DMS79 (cell line): ENCODE data around the gene PRG2.

Experiments used
- DNase-seq: peaks from one replicate; lab custom pipeline; 2025; lab: John Stamatoyannopoulos, UW

Gene PRG2

GRCh38 chr11:57396744-57397143 lies 6.3 kb upstream of the PRG2 start:
- no peak for DNase-seq

GRCh38 chr11:57395905-57396623 lies 5.6 kb upstream of the PRG2 start:
- no peak for DNase-seq

- DNase-seq, result no peak
Measured at GRCh38 chr11:57394203-57394965, 3.9 kb upstream of the PRG2 start.

- DNase-seq, result no peak
Measured at GRCh38 chr11:57392763-57393105, 2.3 kb upstream of the PRG2 start.

- no peak for DNase-seq
Measured at GRCh38 chr11:57392066-57392762, 1.8 kb upstream of the PRG2 start.

DNA sequence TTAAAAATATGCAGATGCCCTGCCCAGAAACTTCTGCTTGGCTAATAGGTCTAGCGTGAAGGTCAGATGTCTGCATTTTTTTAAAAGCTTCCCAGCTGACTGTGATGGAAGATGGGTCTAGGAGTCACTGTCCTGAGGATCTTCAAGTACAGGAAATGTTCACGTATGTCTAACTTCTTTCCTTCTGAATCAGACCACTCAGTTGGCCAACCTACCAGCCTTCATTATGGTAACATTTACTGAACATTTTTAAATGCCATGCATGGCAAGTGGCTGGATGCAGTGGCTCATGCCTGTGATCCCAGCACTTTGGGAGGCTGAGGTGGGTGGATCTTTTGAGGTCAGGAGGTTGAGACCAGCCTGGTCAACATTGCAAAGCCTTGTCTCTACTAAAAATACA lies 1.1 kb upstream of the PRG2 start:
- no peak for DNase-seq

DNA sequence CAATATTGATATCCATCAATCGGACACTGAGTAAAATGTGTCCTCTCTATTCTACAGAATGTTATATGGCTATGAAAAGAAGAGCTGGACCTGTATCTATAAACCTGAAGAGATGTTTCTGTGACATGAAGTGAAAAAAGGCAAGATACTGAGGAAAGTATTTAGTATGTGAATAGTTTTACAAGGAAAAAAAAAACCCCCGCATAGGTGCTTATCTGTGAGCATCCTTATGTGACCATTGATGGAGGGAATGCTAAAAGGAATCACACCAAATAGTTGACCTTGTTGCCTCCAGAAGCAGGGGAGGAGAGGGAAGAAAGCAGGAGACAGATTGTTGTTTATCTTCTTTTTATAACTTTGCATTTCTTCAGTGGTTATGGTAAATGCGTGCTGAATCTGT lies 661 bp upstream of the PRG2 start:
- DNase-seq, result no peak

DNA sequence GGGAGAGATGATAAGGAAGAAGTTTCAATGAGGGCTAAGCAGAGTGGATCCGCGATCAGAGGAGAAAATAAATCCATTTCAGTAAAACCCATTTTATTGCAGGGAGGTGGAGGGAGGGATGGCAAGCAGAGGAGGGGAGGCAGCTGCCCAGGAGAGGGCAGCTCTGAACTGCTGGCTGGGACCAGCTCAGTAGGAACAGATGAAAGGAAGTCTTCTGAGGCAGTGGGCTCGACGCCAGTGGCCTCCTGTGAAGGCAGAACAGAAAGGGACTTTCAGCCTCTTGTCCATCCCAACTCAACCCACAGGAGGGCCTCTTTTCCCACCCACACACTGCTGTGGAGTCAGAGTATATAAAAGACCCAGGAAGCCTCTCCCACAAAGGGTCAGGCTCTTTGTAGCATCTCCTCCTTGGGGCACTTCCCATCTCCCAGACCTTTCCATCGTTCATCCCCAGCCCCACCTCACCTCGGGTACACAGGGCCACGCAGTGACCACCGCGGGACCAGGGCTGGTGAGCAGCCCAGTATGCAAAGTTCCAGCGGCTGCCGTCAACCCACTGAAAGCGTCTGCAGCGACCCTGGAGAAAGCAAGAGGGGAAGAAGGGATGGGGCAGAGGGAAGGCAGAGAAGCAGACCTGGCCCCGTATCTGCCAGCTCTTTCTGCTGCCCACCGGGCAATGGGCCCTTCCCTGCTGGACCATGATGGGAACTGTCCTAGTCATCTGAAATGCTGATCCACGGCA lies 3.0 kb downstream of the PRG2 start:
- no peak for DNase-seq

DNA sequence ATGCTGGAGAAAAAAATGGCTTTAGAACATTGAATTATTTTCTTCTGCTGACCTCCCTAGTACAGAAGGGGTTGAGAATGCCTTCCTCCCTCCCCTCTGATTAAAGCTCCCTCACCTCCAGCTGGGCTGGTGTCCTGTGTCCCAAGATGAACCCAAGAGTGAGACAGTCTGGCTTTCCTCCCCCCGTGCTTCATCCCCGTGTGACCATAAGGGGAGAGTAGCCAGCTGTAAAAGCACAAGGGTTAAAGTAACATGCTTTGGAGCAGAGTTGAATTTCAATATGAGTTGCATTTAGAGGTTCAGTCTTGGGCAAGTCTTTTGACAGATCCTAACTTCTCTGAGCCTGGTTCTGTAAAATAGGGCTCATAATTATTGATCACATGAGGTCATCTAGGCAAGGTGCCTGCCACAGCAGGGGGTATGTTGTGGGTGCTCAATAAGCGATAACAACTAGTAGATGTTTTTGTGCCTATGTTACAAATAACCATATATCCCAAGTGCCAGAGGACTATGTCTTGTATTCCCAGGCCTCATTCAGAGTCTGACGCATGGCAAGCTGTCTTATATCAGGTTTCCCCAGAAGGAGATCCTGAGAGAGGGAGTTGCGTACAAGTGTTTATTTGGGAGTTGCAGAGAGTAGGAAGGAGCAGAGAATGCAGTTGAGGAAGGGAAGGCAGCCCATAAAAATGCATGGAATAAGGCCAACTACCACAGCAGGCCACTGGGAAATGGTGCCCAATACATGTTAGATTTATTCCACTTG lies 4.1 kb downstream of the PRG2 start:
- DNase-seq, result no peak

DNA sequence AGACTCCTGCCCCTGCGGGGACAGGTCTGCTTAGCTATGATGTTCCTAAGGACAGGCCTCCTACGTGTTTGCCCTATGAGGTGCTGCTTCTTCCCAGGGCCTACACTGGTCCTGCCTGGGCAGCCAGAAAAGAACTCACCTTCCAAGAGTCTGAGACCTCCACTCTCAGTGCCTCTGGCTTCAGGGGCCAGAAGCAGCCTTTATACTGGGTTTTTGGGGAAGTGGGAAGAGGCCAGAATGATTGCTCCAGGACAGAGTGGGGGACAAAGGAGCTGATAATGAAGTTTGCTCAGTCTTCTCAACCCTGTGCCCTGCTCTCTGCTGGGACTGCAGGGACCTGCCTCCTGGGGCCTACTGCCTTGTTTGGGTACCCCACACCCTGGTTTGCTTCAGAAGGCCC lies 9.5 kb downstream of the PRG2 start, which contains the start of gene PRG3:
Gene PRG3, minus strand, starts transcription at position 176 of the 400 bp plus-strand sequence. CDS start 442 bp downstream, outside the sequence.
- DNase-seq, result no peak

GRCh38 chr11:57379732-57380131 lies 10.7 kb downstream of the PRG2 start:
- no peak for DNase-seq

DNA sequence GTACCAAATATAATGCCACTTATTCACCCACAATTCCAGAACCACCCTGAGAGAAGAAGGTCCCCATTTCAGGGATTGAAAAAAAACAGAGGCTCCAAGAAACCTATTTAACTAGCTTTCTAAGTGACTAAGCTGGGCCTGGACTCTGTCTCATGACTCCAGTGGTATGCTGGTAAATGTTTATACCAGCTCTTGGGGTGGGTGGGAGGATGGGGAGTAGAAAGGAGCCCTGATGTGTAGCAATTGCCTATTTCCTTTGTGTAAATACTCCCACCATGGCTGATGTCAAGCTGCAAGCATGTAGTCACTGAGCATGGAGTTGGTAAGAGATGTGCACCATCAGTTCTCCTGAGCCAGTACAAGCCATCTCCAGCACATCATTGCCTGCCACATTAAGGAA lies 12.3 kb downstream of the PRG2 start:
- DNase-seq, result no peak

DNA sequence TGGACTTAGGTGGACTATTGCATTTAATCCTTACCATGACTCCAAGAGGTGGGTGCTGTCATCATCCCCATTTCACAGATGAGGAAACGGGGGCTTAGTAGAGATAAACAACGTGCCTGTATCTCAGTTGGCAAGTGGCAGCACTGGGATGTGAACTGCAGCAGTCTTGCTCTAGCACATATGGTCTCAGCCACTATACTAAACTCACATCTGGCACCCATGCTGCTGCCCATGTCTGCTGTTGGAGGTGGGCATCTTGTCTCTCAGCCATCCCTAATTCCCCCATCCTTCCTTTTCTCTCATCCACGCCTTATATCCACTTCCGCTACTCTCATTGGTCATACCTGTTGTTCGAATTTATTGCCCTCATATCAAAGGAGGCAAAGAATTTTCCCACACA lies 13.3 kb downstream of the PRG2 start:
- DNase-seq, result no peak

DNA sequence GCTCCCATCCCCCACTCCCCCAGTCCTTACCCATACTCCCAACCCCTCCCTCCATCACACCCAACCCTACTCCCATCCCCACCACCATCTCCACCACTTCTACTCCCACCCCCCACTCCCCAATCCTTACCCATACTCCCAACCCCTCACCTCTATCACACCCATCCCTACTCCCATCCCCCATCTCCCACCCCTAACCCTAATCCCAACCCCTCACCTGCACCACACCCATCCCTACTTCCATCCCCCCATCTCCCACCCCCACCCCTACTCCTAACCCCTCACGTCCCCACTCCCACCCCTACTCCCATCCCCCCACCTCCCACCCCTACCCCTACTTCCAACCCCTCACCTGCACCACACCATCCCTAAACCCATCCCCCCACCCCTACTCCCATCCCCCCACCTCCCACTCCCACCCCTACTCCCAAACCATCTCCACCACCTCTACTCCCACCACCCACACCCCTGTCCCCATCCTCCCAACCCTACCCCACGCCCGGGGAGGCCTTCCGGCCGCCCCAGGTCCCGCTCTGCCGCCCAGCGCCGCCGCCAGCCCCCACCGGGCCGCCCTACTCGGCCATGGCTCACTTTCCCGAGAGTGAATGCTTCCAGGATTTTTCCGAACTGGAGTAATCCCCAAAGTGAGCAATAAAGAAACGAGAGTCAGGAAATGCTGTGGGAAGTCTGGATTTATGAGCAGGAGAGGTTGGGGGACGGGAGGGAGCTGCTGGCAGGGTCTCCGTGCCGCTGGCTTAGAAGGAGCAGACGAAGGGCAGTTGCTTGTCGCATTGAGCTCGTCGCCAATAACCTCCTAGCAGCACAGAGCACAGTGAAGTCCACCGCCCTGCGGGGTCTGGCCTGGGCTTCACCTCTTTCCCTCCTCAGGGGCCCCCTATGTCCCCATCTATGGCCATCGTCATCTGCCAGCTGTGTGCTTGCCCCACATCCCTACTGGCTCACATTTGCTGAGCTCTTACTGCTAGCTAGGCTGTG lies 14.1 kb downstream of the PRG2 start:
- no peak for DNase-seq

DNA sequence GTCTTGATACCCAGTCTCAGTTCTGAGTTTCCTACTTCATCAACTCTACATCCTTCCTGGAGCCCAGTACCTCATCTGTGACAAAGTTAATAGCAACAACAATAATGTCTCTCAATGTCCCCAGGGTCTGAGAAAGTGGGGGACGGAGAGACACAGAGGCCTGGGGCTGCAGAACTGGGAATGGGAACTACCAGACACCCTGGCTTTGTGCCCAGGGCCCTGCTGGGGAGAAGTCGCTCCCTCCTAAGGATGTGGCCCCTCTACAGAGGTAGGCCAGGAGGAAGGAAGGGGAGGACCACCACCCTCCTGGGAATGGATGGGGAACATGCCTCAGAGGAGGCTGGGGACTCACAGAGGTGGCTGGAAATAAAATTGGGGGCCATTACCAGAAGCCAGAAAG lies 15.0 kb downstream of the PRG2 start:
- DNase-seq, result no peak

GRCh38 chr11:57374966-57375365 lies 15.5 kb downstream of the PRG2 start:
- DNase-seq, result no peak

DNA sequence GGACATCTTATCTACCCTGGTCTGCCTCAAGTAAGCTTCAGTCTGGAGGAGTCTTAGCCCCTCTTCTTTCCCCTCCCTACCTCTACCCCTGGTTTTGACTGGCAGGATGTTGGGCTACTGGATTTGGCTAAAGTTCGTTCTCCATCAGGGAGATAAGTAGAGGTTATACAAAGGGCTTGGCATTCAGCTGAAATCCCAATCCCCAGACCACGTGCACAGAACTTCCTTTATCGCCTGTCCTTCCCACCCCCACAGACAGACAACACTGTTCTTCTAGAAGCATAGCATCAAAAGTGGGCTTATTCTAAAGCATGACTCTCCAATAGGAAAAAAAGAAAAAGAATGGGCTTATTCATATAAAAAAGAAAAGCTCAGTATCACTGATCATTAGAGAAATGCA lies 17.3 kb downstream of the PRG2 start:
- no peak for DNase-seq

GRCh38 chr11:57370941-57371340 lies 19.5 kb downstream of the PRG2 start:
- DNase-seq, result no peak

DNA sequence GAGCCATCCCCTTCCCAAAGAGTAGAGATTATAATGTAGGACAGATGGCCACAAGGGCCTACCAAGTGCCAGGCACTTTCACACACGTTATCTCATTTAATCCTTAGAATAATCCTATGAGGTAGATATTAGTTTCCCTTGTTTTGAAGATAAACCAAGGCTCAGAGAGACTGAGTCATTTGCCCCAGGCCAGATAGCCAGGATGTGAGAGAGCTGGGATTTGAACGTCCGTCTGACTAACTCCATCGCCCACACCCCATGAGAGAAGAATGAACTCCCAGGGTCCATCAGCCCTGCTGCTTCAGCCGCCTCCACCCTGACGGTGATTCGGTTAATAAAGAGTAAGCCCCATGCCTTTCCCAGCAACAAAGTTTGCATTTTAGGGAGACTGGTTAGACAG lies 20.2 kb downstream of the PRG2 start:
- DNase-seq, result no peak

DNA sequence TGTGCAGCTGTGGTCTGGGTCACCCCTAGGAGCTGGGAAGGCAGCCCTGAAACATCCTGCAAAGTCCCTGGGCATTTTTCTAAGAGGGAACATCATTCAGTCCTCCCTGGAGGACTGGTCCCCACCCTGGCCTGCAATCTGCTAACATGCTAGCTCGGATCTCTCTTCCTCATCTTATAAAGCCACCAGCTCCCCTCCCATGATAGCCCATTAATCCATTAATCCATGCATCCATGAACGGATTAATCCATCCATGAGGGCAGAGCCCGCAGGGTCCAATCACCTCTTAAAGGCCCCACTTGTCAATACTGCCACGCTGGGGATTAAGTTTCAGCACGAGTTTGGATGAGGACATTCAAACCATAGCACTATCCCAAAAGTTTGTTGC lies 21.6 kb downstream of the PRG2 start:
- DNase-seq, result no peak
